ENCODE data around the gene PDE7B. TPM values are rescaled to one million over a fixed set of nuclear protein-coding genes. Genes with fewer than 3 reads are reported as not detected.

PDE7B gene
- total and polyA plus RNA-seq, 2 of the 8 experiments (the other 6 are each of a cell fraction or from before 2014, with no cell fraction given), result not detected

- ChIA-PET POLR2A (ENCODE audit: partially characterized antibody) (interaction anchor here (2.0 kb wide), 1 partner anchor 53 kb away, joined by 5 read pairs; the partner anchor contains the start of gene BCLAF1), CTCF (ENCODE audit: partially characterized antibody) (interaction anchor here (0.6 to 3.9 kb wide), 5 partner anchors 10 to 1141 kb away, joined by 3 to 29 read pairs (median 3); no protein-coding TSS in a partner anchor)
- H3K27ac ChIP-seq (ENCODE audit: low read depth, low read length), result no peak overlapping the region
- TF ChIP-seq CEBPB (IDR thresholded peaks at IDR 0.05; ENCODE audit: low read depth, low read length) (no peak), PHF8 (conservative IDR thresholded peaks at IDR 0.05; ENCODE audit: low read depth, low read length) (no peak), CREB1 (IDR thresholded peaks at IDR 0.05) (no peak), GTF2F1 (IDR thresholded peaks at IDR 0.05; ENCODE audit: borderline replicate concordance, low read depth, low read length) (no peak), MAX (IDR thresholded peaks at IDR 0.05) (no peak), EGR1 (IDR thresholded peaks at IDR 0.05; ENCODE audit: borderline replicate concordance, low read depth, low read length) (no peak), KDM1A (IDR thresholded peaks at IDR 0.05; ENCODE audit: borderline replicate concordance, low read length) (no peak), KDM5A (IDR thresholded peaks at IDR 0.05; ENCODE audit: low read length) (no peak), SP4 (IDR thresholded peaks at IDR 0.05; ENCODE audit: low read length) (no peak), TAF1 (IDR thresholded peaks at IDR 0.05; ENCODE audit: low read depth, low read length) (no peak), E2F6 (IDR thresholded peaks at IDR 0.05) (no peak), NRF1 (IDR thresholded peaks at IDR 0.05; ENCODE audit: low read depth, low read length) (no peak)
These were observed 385.2 kb downstream of the PDE7B start for GRCh38 chr6:136236466-136237293.

More at GRCh38 chr6:136236466-136237293, 385.2 kb downstream of the PDE7B start:
- Histone ChIP-seq H3K56ac (replicated peaks; ENCODE audit: insufficient read length, low read depth, low read length) (no peak overlapping the region), H3K4me1 (replicated peaks in 1 of 4; ENCODE audit: control insufficient read depth in 3 of 4, insufficient read depth in 4 of 4, low read length in 3 of 4) (no peaks in the 10 kb centered on the region), H3K79me1 (ENCODE audit: low read depth, low read length) (no peaks in the 10 kb centered on the region), H2BK120ac (replicated peaks; ENCODE audit: low read depth, low read length) (no peak overlapping the region), H3K36me3 (ENCODE audit: control insufficient read depth in 2 of 4, insufficient read depth in 4 of 4, low read length in 3 of 4) (peaks cover 0 to 17% (median 2%) of the 10 kb centered on the region in 4 experiments; a peak in 2 of 8 replicates), H3K23ac (ENCODE audit: insufficient read length) (no peak overlapping the region), H2AK5ac (ENCODE audit: low read depth, low read length) (no peak overlapping the region), H3K4me3 (ENCODE audit: extremely low read depth in 1 of 4, insufficient read depth in 2 of 4, low read depth in 3 of 4, low read length in 4 of 4) (no peak overlapping the region), H4K5ac (ENCODE audit: insufficient read length, low read depth, low read length) (no peak overlapping the region), H2BK20ac (ENCODE audit: low read length) (no peak overlapping the region; the same call in 1 of the 2 replicates), H3K79me2 (ENCODE audit: control insufficient read depth in 1 of 2, insufficient read depth in 2 of 2, low read length in 2 of 2) (no peaks in the 10 kb centered on the region), H4K8ac (ENCODE audit: extremely low read depth, insufficient read depth, low read length) (no peak overlapping the region), H3K23me2 (ENCODE audit: low read depth, low read length) (no peaks in the 10 kb centered on the region), H3K14ac (ENCODE audit: insufficient read length) (no peak overlapping the region), H4K20me1 (replicated peaks in 1 of 2; ENCODE audit: control insufficient read depth in 1 of 2, insufficient read depth in 2 of 2, low read length in 2 of 2) (no peaks in the 10 kb centered on the region), H2BK5ac (ENCODE audit: low read depth, low read length) (no peak overlapping the region), H2BK15ac (ENCODE audit: low read length) (no peak overlapping the region), H3K9ac (replicated peaks in 1 of 4; ENCODE audit: extremely low read depth in 1 of 4, low read depth in 3 of 4, low read length in 3 of 4) (no peak overlapping the region), H2AFZ (ENCODE audit: low read length) (no peak overlapping the region), H4K91ac (replicated peaks; ENCODE audit: insufficient read length, low read length) (no peak overlapping the region), H3K18ac (ENCODE audit: extremely low read depth, low read length) (no peak overlapping the region), H3K4ac (replicated peaks; ENCODE audit: insufficient read length, low read depth, low read length) (no peak overlapping the region), H2BK12ac (ENCODE audit: low read depth, low read length) (no peak overlapping the region), H3K27me3 (replicated peaks in 1 of 4; ENCODE audit: control insufficient read depth in 3 of 4, extremely low read depth in 1 of 4, insufficient read depth in 3 of 4, low read length in 3 of 4) (no peaks in the 10 kb centered on the region), H3K9me3 (ENCODE audit: insufficient read depth in 2 of 2, low read depth in 1 of 2, low read length in 1 of 2) (no peaks in the 10 kb centered on the region), H3K4me2 (ENCODE audit: insufficient read depth in 1 of 2, low read depth in 2 of 2, low read length in 2 of 2) (no peak overlapping the region)
- FAIRE-seq (no peak), DNase-seq (ENCODE audit: low read depth in 1 of 2, low spot score in 2 of 2) (no peak)
- WGBS, 2 experiments (ENCODE audit: extremely low coverage in 1 of 2, insufficient coverage in 1 of 2, insufficient read length in 1 of 2, insufficient replicate concordance in 2 of 2, low coverage in 1 of 2, low lambda C conversion rate in 2 of 2, missing lambda C conversion rate in 1 of 2), result 91% methylated on average over 9 of the region's 9 CpGs; no CpG with 5 or more reads in 1 of the 2 experiments

All from H1 (cell line).